ENCODE data around the gene ABCC11.
"Not testable (repeated sequence)": the region's sequence is repeated elsewhere in the genome, so short reads cannot be mapped to it uniquely, and the experiment has no call there.

ABCC11 gene

GRCh38 chr16:48244863-48245195, 2.5 kb downstream of the ABCC11 start:
- no peak for DNase-seq

GRCh38 chr16:48244080-48244862, 3.1 kb downstream of the ABCC11 start, which contains the start of gene LONP2:
Gene LONP2 (plus strand): TSS chr16:48244300. CDS start chr16:48244389, 89 bp downstream.
- peak; percentile 81 for DNase-seq

- not testable (repeated sequence) for DNase-seq
These were observed 7.2 kb downstream of the ABCC11 start for GRCh38 chr16:48240147-48240546.

- DNase-seq: no peak
These were observed 11.1 kb downstream of the ABCC11 start for GRCh38 chr16:48236286-48236685.

- no peak for DNase-seq
These were observed 11.7 kb downstream of the ABCC11 start for GRCh38 chr16:48235556-48236136.

GRCh38 chr16:48235058-48235555, 12.2 kb downstream of the ABCC11 start:
- no peak for DNase-seq

GRCh38 chr16:48234630-48235029, 12.7 kb downstream of the ABCC11 start:
- no peak for DNase-seq

GRCh38 chr16:48232493-48233040, 14.8 kb downstream of the ABCC11 start:
- DNase-seq: no peak

GRCh38 chr16:48231727-48232492, 15.4 kb downstream of the ABCC11 start:
- DNase-seq: peak; percentile 53

GRCh38 chr16:48225456-48225855, 21.9 kb downstream of the ABCC11 start:
- DNase-seq: no peak

- DNase-seq: no peak
These were observed 23.8 kb downstream of the ABCC11 start for GRCh38 chr16:48223490-48223889.

- DNase-seq: no peak
These were observed 26.4 kb downstream of the ABCC11 start for GRCh38 chr16:48220891-48221290.

- no peak for DNase-seq
These were observed 28.9 kb downstream of the ABCC11 start for GRCh38 chr16:48218473-48218872.

- no peak for DNase-seq
These were observed 29.6 kb downstream of the ABCC11 start for GRCh38 chr16:48217708-48218107.

- no peak for DNase-seq
These were observed 31.6 kb downstream of the ABCC11 start for GRCh38 chr16:48215738-48216137.

GRCh38 chr16:48212033-48212432, 35.3 kb downstream of the ABCC11 start:
- no peak for DNase-seq

GRCh38 chr16:48210747-48211146, 36.6 kb downstream of the ABCC11 start:
- no peak for DNase-seq

- DNase-seq: no peak
These were observed 40.6 kb downstream of the ABCC11 start for GRCh38 chr16:48206594-48207242.

GRCh38 chr16:48204825-48205151, 42.6 kb downstream of the ABCC11 start:
- no peak for DNase-seq

GRCh38 chr16:48203974-48204824, 43.1 kb downstream of the ABCC11 start:
- no peak for DNase-seq

- peak; percentile 78 for DNase-seq
These were observed 45.7 kb downstream of the ABCC11 start for GRCh38 chr16:48201515-48202201.
